Endometrium (tissue), 2 donors: Measurements from ENCODE around the gene TOPBP1.
"Not testable (repeated sequence)": the region's sequence is repeated elsewhere in the genome, so short reads cannot be mapped to it uniquely, and the experiment has no call there.

Experiments used
- FAIRE-seq: peaks from 2 replicates; lab custom pipeline; 2012; peaks lifted over from hg19 to GRCh38; lab: Jason Lieb, UNC
- donor health status: control.
- donor health status: control.

The TOPBP1 gene

DNA sequence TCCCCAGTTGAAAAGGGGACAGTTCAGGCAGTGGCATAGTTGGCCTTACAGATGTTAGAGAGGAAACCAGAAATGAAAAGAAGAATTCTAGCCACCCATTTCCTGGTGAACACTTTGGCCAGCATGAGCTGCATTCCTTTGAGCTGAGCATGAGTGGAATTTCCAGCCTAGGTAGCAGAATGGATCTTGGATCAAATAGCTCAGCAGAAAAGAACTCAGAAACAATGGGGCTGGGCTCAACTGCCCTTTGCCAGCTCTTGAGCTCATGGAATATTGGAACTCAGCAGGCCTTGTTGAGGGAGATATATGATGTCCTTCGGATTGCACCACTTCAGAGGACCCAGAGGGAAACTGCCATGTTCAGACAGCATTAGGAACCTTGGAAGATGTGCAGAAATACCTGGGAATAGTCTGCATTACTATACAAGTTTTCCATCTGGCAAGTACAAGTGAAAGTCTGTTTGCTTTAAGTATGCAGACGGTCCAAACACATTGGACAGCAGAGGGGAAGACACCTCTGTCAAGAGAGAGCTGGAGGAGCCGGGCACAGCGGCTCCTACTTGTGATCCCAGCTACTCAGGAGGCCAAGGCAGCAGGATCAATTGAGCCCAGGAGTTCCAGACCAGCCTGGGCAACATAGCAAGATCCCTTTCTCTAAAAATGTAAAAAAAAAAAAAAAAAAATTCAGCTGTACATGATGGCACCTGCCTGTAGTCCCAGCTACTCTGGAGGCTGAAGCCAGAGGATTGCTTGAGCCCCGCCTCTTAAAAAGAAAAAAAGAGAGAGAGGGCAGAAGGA is 91.4 kb downstream of the TOPBP1 start:
- FAIRE-seq = no peak

DNA sequence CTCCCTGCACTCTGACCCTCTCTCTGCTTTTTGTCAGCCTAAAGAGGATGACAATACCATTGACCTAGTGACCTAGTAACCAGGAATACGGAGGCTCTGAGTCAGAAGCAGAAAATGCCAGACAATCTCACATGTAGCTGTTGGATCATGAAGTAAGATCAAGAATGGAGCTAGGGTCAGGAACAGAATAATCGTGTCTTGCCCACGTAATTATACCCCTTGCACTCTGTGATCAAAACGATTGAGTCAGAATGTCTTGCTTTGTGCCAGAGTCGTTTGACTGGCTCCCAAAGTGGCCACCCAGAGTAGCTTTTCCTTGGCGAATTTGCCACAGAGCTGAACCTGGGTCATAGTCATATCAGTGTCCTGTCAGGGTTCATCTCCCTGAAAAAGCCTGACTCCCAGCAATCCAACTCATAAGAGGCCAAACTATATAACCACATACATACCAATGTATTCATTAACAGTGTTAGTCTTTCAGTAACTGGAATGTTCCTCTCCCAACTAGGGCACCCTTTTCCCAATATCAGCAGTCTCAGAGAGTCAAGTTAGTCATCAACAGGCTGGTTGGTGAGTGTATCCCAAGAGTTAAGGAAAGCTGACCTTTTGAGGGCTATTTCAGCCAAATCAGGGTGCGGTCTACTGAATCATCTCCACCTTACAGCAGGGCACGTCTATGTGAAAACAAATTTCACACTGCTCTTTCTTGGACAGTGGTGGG is 93.3 kb downstream of the TOPBP1 start:
- FAIRE-seq = no peak

DNA sequence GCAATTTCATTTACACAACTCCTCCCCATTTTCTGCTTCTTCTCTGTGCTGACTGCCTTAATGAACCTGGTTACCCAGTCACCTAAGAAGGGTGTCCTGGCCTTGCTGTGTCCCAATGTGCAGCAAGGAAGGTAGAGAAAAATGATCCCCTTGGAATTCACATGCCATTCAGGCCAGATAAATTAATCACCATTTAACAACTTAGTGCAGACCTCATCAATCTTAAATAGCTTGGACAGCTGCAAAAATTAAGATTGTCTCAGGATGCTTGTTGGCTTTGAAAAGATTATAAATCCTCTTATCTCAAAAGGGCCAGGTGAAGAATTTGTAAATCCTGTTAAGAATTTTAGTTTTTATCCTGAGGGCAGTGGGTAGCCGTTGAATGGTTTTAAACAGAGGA is 97.9 kb downstream of the TOPBP1 start:
- FAIRE-seq = no peak

DNA sequence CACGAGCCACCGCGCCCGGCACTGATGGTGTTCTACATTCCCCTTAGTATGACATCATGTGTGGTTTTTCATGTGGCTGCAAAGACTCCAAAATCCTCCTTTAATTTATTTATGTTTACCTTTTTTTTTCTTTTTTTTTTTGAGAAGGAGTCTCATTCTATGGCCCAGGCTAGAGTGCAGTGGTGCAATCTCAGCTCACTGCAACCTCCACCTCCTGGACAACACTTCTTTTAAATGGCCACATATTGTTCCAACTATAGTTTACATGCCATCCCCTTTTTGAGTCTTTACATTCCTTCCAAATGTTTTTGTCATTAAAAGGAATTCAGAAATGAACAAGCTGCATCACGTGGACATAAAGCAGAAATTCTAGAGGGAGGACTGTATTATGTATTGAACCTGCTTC is 98.6 kb downstream of the TOPBP1 start:
- no peak for FAIRE-seq

DNA sequence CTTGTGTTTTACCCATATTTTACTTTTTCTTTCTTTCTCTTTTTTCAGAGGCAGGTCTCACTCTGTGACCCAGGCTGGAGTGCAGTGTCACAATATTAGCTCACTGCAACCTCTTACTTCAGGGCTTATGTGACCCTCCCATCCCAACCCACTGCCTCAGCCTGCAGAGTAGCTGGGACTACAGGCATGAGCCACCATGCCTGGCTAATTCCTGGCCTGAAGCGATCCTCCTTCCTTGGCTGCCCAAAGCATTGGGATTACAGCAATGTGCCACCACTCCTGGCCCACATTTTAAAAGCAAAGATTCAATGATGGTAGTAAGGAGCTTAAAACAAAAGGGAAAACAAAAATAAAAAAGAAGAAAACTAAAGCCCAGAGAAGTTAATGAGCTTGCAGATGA is 99.4 kb downstream of the TOPBP1 start:
- no peak for FAIRE-seq

DNA sequence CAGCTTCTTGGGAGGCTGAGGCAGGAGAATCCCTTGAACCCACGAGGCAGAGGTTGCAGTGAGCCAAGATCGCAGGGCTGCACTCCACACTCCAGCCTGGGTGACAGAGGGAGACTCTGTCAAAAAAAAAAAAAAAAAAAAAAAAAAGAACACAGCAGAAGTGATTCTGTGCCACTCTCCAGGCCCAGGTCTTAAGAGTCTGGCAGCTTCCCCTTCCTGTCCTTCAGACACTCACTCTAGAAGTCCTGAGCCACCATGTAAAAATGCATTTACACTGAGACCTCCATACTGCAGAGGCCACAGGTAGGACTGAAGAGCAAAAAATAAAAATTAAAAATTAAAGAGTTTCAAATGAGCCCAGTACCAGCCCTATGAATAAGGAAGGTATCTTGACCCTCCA is 100.1 kb downstream of the TOPBP1 start:
- no peak for FAIRE-seq

DNA sequence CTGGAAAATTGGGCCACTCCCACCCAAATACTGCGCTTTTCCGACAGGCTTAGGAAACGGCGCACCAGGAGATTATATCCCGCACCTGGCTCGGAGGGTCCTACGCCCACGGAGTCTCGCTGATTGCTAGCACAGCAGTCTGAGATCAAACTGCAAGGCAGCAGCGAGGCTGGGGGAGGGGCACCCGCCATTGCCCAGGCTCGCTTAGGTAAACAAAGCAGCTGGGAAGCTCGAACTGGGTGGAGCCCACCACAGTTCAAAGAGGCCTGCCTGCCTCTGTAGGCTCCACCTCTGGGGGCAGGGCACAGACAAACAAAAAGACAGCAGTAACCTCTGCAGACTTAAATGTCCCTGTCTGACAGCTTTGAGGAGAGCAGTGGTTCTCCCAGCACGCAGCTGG is 110.2 kb downstream of the TOPBP1 start:
- FAIRE-seq = not testable (repeated sequence)
